IPS-18c (cell line): Measurements from ENCODE around the gene ARHGAP18.

ENCODE experiments used
- H3K4me3 ChIP-seq: 2 replicates; pipeline ENCODE4 v1.7.0; 2013; ENCODE audit warnings: low read depth, mild to moderate bottlenecking, low read length, moderate library complexity; ENCODE audit not compliant: insufficient read depth
- H3K9me3 ChIP-seq: one replicate; pipeline ENCODE4 v1.6.1; 2013; ENCODE audit warnings: mild to moderate bottlenecking, low read length, moderate library complexity; ENCODE audit not compliant: control insufficient read depth, insufficient read depth

The ARHGAP18 gene

DNA sequence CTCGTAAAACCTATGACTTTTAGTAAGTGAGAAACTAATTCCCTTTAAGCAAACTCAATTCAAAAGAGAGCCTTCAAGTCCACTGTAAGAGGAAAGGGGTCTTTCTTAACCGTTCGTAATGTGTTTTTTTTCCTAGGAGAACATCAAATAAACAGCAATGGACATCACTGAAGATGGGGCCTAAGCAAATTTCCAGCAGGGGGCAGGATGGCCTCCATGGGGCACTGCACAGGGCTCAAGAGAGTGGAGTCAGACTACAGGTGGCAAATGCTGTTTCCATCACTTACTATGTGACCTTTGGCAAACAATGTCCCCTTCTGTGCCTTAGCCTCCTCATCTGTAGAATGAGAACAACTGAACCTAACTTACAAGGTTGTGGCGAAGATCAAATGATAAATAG, 88.7 kb downstream of the ARHGAP18 start:
- Histone ChIP-seq H3K9me3 (no peaks in the 10 kb centered on the region), H3K4me3 (no peak overlapping the region)

DNA sequence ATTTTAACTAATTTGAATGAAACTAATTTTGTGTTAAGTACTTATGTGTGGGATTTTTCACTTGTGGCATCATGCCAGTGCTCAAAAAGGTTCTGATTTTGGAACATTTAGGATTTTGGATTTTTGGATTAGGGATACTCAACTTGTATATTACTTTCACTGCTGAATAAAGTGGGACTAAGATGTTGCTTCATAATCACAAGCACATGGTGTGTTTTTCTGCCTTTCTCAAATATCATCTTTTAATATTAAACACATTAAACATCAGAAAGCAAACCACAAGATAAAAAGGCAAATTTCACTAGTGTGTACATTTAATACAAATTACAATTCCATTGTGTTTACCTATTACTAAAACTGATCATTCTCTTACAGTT, 89.8 kb downstream of the ARHGAP18 start:
- no peak overlapping the region for H3K4me3 ChIP-seq
- no peaks in the 10 kb centered on the region for H3K9me3 ChIP-seq

DNA sequence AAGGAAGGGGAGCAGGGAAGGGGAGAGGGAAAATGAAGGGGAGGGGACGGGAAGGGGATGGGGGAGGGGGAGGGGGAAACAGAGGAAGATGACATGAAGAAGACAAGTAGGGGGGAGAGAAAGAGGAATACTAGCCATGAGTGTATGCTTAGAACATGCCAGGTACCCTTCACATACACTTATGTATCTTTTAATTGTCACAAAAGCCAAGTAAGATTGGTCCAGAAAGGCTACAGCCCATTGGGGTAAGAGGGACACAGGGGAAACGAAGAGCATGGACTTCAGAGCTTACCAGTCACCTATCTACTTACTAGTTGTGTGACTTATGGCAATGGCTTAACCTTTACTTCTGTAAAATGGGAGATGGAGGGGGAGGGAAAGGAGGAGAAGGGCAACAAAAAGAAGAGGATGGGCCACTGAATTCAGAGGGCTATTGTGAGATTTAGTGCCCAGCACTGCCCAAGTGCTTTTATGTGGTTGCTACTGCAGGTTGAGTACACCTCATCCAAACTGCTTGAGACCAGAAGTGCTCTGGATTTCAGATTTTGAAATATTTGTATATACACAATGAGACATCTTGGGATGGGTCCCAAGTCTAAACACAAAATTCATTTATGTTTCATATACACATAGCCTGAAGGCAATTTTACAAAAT, 90.3 kb downstream of the ARHGAP18 start:
- Histone ChIP-seq H3K4me3 (no peak overlapping the region), H3K9me3 (no peaks in the 10 kb centered on the region)

DNA sequence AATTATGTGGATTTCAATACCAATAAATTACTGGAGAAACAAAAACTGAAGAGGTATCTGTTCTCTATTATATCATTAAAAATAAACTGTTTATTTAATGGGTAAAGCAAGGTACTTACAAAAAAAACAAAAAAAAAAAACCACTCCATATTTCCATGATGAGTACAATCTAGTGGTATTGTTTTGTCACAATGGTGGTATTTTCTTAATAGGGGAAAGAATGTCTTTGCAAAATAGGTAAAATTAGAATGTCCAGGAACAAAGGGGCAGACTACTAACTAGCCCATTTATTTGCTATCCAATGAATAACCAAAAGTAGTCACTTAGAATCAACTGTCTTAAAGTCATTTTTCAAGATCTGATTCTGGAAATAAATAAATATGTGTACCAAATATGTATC, 92.0 kb downstream of the ARHGAP18 start:
- Histone ChIP-seq H3K9me3 (no peaks in the 10 kb centered on the region), H3K4me3 (no peak overlapping the region)

DNA sequence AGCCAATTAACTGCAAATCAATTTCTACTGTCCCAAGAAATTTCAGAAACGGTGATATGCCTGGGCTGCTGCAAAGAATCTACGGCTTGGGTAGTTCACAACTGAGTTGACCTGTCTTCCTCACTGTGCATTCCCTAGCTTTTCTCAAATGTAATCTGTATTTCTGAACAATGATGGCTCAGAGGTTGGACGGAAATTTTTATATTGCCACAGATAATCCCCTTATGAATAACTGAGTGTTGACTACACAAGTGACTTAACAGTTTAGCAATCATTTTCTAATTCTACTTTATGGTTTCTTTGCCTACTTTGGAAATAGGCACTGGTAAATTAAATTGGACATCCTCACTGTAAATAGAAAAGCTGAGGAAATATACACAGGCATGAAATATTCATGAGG, 94.5 kb downstream of the ARHGAP18 start:
- Histone ChIP-seq H3K9me3 (no peaks in the 10 kb centered on the region), H3K4me3 (no peak overlapping the region)

DNA sequence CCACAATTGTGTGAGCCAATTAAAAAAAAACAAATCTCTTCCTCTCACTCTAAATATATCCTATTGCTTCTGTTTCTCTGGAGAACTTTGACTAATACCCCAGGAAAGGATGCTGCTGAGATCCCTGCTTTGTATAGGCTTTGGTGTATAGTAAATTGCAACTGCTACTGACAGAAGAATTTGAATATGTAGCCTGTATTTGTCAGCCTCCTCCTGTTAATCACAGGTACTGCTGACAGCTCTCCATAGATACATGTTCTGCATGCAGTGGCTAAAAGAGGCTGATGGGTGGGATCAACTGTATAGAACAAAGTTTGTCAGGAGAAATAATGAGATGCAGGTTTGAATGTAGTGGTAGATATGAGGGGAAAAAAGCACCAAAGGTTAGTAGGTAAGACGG, 95.0 kb downstream of the ARHGAP18 start:
- Histone ChIP-seq H3K4me3 (no peak overlapping the region), H3K9me3 (no peaks in the 10 kb centered on the region)

DNA sequence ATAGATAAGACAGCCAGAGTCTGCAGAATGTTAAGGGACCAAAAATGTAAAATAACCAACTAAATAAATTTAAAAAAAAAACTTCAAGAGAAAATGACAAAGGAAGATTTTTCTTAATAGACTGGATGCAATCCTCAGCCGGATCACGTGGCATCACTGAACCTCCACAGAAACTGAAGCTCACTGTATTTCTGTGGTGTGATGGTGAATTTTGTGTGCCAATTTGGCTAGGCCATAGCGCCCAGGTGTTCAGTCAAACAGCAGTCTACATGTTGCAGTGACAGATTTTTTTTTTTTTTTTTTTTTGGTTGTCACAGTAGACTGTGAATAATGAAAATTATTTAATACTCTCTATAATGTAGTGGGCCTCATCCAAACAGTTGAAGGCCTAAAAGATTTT, 95.5 kb downstream of the ARHGAP18 start:
- Histone ChIP-seq H3K9me3 (no peaks in the 10 kb centered on the region), H3K4me3 (no peak overlapping the region)

DNA sequence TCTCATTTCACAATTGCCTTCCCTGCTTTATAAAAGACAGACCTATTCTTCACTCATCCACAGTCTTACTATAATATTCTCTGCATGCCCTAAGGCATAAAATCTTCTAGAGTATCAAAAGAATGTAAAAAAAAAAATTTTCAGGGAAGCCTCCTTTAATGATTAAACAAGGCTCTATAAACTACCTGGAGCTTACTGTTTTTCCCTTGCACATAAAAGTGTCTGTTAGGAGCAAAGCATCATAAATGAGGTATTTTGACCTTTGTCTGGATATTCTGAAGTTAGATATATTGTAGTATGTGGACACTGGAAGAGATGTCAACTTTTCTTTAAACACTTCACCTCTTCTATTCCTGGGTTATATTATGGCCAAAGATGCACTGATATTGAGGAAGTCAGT, 97.5 kb downstream of the ARHGAP18 start:
- H3K9me3 ChIP-seq, result no peaks in the 10 kb centered on the region
- no peak overlapping the region for H3K4me3 ChIP-seq

DNA sequence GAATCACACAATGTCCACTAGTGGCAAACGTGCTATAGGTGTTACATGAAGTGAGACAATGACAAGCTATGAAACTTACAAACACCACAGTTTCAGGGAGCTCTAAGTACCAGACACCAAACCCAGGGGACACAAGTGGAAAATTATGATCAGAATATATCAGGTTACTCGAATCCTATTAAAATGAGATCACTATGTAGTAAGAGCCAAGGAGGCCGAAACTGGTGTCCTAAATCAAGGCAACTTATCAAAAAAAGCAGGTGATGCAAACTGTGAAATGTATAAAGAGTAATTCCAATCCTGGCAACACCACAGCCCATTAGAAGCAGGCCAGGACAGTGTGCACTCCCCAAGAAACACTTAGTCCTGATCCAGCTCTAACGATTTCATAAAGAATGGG, 100.3 kb downstream of the ARHGAP18 start:
- Histone ChIP-seq H3K9me3 (no peaks in the 10 kb centered on the region), H3K4me3 (no peak overlapping the region)

DNA sequence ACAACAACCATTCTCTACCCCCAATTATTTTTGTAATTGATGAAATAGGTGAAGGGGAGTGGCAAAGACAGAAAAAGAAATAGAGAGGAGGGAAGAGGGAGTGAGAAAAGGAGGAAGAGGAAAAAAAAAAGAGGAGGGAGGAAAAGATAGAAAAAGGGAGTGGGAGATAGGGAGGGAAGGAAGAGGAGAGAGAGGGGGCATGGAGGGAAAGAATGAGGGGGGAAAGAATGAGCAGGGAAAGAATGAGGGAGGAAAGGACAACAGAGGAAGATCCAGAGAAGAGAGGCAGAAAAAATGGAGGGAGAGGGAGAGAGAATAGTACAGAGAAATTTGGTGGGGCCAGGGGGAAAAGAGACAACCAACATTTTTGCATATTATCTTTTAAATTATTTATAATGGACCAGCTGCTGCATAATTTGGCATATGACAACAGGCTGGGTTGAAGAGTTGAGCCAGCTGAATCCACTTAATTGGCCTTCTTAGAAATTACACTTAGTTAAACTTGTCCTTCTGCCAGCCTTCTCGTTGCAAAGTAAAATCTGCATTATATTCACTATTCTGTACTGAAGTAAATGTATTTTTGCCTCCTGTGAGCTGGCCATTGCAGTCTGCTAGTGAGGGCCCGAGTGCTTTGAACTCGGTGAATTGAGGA, 101.0 kb downstream of the ARHGAP18 start:
- Histone ChIP-seq H3K9me3 (no peaks in the 10 kb centered on the region), H3K4me3 (no peak overlapping the region)

DNA sequence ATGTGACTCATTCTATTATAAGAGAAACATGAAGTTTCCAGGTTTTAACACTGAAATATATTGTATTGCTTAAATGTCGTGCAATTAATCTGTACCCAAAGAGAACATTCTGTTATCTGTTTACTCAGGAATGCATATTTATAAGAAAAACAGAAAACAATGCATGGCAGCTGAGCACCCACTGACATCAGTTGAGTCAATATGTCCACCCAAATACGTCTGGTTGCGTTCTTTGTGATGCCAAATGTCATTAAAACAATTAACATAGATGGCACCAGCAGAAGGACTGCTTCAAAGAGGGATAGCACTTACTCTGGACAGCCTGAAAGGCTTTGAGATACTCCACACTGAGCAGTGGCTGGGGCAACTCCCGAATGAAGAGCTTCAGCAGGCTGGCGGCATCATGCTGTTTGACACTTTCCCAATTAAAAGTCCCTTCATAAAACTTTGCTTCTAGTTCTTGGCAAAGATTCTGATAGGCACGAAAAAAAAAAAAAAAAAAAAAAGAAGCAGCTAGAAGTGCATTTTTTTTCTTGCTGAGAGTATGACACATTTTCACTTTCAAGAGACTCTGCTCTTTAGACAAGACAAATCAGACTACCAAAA, 102.3 kb downstream of the ARHGAP18 start:
- no peak overlapping the region for H3K4me3 ChIP-seq
- H3K9me3 ChIP-seq, result no peaks in the 10 kb centered on the region

DNA sequence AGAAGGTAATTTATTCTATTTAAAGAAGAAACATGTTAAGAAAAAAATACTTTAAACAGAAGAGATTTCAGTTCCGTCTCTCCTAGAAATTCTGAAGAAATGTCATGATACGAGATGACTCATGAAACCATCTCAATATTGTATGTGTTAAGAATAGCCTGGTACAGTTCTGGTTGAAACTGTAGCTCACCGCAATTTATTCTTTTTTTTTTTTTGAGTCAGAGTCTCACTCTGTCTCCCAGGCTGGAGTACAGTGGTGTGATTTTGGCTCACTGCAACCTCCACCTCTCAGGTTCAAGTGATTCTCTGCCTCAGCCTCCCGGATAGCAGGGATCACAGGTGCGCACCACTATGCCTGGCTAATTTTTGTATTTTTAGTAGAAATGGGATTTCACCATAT, 103.3 kb downstream of the ARHGAP18 start:
- Histone ChIP-seq H3K9me3 (no peaks in the 10 kb centered on the region), H3K4me3 (no peak overlapping the region)

DNA sequence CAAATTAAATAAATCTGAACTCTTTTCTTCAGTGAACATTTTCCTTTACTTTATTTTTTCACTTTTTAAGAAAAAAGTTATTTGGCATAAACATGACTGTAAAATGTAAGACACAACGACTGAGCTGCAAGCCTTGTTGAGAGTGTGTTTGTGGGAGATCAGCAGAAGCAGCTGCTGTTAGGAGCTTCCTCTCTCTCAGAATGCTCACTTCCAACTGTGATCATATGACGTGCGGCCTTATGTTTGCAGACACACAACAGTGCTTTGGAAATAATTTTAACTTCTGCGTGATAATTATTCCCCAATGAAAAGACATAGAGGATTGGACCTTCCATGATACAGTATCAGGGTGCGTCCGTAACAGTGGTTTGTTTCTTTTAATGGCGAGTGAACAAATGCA, 104.0 kb downstream of the ARHGAP18 start:
- Histone ChIP-seq H3K4me3 (no peak overlapping the region), H3K9me3 (no peaks in the 10 kb centered on the region)

DNA sequence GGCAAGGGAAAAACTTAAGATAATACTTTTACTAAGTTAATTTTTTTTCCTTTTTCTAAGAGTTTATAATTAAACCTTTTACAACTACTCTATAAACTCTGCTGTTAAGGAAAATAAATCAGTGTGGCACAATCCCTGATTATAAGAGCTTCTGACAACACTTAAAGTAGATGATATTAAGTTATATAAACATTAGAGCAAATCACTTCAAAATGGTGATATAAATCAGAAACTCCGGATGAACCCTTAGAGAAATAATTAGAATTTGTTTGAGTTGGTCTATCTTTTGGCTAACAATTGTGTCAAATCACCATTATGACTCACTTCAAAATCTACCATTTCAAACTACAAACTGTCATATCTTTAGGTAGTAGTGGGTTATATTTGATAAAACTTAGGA, 104.9 kb downstream of the ARHGAP18 start:
- Histone ChIP-seq H3K9me3 (no peaks in the 10 kb centered on the region), H3K4me3 (no peak overlapping the region)

DNA sequence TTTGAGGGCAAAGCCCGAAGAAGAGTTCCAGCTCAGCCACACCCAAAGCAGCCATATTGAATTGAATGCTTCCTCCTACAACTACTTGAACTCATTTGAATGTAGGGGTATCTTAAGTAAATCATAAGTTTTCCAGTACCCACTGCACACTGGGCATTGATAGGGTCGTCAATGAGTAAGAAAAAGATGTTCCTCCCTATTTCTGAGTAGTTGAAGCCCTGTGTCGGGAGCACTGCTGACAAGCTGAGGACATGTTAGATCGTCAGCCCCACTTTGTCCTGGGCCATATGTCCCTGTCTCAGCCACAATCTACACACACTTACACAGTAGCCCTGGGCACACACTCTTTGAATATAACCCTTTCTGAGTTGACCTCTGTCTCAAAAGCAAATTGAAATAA, 105.7 kb downstream of the ARHGAP18 start:
- Histone ChIP-seq H3K9me3 (no peaks in the 10 kb centered on the region), H3K4me3 (no peak overlapping the region)

DNA sequence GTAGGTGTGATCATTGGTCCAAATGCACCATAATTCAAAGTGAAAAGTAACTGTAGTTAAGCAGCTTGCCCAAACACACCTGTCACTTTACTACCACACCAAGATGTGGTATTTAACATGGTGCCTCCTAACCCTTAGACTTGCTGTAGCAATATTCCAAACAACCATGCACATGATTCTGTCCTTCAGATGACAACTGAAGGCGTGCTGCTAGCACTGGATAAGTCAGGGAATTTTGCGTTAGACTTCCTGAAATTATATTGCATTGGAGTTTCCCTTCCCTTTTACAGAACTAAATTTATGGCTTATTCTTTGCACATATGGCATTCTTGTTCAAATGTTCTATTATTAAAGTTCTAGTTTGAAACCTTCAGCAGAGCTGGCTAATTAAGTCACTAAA, 106.2 kb downstream of the ARHGAP18 start:
- H3K4me3 ChIP-seq, result no peak overlapping the region
- H3K9me3 ChIP-seq, result no peaks in the 10 kb centered on the region

DNA sequence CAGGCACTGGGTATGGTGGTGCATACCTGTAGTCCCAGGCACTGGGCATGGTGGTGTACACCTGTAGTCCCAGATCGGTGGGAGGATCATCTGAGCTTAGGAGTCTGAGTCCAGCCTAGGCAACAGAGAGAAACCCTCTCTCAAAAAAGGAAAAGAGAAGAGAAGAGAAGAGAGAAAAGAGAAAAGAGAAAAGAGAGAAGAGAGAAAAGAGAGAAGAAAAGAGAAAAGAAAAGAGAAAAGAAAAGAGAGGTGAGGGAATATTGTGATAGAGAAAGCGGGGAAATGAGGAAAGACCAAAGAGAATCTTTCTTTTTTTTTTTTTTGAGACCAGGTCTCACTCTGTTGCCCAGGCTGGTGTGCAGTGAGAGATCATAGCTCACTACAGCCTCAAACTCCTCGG, 108.7 kb downstream of the ARHGAP18 start:
- no peaks in the 10 kb centered on the region for H3K9me3 ChIP-seq
- no peak overlapping the region for H3K4me3 ChIP-seq

DNA sequence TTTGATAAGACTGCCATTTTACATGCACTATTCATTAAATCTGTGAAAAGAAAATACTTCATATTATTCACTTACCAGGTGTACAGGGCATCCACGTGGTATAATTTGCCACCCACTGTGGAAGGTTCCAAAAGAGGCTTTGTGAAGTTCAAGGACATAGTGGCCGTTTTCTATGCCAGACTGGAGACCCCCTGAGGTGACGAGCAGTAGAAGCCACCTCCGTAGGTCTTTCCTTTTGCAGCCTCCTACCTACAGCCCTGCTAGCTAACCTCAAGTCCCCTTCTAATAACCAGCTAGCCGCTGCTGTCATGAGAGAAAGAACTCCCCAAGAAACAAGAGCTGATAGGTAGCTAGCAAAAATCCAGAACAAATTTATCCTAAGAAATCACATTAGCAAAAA, 110.5 kb downstream of the ARHGAP18 start:
- Histone ChIP-seq H3K4me3 (no peak overlapping the region), H3K9me3 (no peaks in the 10 kb centered on the region)
